Ammon's horn (tissue), 1 donor: Measurements from ENCODE around the gene SSH2.
"Not testable (repeated sequence)": the region's sequence is repeated elsewhere in the genome, so short reads cannot be mapped to it uniquely, and the experiment has no call there.

ENCODE experiments used
- DNase-seq: peaks from one replicate; pipeline ENCODE4 v3.0.0-alpha.2; 2016; ENCODE audit warnings: low spot score

The SSH2 gene

GRCh38 chr17:29734640-29735039 is 195.4 kb downstream of the SSH2 start:
- DNase-seq, result no peak

GRCh38 chr17:29733166-29733565 is 196.9 kb downstream of the SSH2 start:
- no peak for DNase-seq

- no peak for DNase-seq
Observed at GRCh38 chr17:29732613-29733012, 197.4 kb downstream of the SSH2 start.

GRCh38 chr17:29732209-29732608 is 197.8 kb downstream of the SSH2 start:
- no peak for DNase-seq

GRCh38 chr17:29731589-29731929 is 198.5 kb downstream of the SSH2 start:
- no peak for DNase-seq

GRCh38 chr17:29728490-29728889 is 201.5 kb downstream of the SSH2 start:
- DNase-seq, result no peak

- DNase-seq, result no peak
Observed at GRCh38 chr17:29726715-29727252, 203.2 kb downstream of the SSH2 start.

GRCh38 chr17:29725408-29725807 is 204.6 kb downstream of the SSH2 start:
- not testable (repeated sequence) for DNase-seq

- no peak for DNase-seq
Observed at GRCh38 chr17:29723278-29724047, 206.6 kb downstream of the SSH2 start.

- peak; percentile 64 for DNase-seq
Observed at GRCh38 chr17:29722411-29723198, 207.4 kb downstream of the SSH2 start.

GRCh38 chr17:29720551-29720950 is 209.5 kb downstream of the SSH2 start:
- DNase-seq, result no peak

- DNase-seq, result no peak
Observed at GRCh38 chr17:29719469-29719868, 210.6 kb downstream of the SSH2 start.

- no peak for DNase-seq
Observed at GRCh38 chr17:29718446-29719039, 211.5 kb downstream of the SSH2 start.

- no peak for DNase-seq
Observed at GRCh38 chr17:29717817-29718216, 212.2 kb downstream of the SSH2 start.

- no peak for DNase-seq
Observed at GRCh38 chr17:29716566-29716965, 213.5 kb downstream of the SSH2 start.

- no peak for DNase-seq
Observed at GRCh38 chr17:29715680-29716079, 214.3 kb downstream of the SSH2 start.

- DNase-seq, result no peak
Observed at GRCh38 chr17:29714146-29714545, 215.9 kb downstream of the SSH2 start.

GRCh38 chr17:29713626-29714025 is 216.4 kb downstream of the SSH2 start:
- no peak for DNase-seq

- DNase-seq, result no peak
Observed at GRCh38 chr17:29711588-29712385, 218.2 kb downstream of the SSH2 start.

GRCh38 chr17:29710891-29711418 is 219.1 kb downstream of the SSH2 start:
- DNase-seq, result no peak

- DNase-seq, result no peak
Observed at GRCh38 chr17:29710520-29710884, 219.5 kb downstream of the SSH2 start.
